WTC11 (cell line): Measurements from ENCODE around the gene AGL. TPM values are rescaled to one million over a fixed set of nuclear protein-coding genes. Genes with fewer than 3 reads are reported as not detected.

Experiments
- ATAC-seq: fragments of 200-7000 bp; cut with Tn5 transposase; 2 replicates; pipeline ENCODE4 v1.10.0; 2021; ENCODE audit warnings: mild to moderate bottlenecking, moderate library complexity
- Bru-seq: library from RNA; stranded (reverse); fragments of 400-500 nt; gene quantifications from one replicate; lab custom pipeline; 2021; lab: Mats Ljungman, UMichigan
- CTCF ChIA-PET: fragments of 300-600 bp; sonication (Branson Sonifier 250); formaldehyde crosslinking; loops from one replicate; lab custom pipeline; 2021; ENCODE audit warnings: antibody characterized with exemption; lab: Charles Lee
- POLR2A ChIA-PET: fragments of 350-600 bp; sonication (Branson Sonifier 250); formaldehyde crosslinking; loops from one replicate; lab custom pipeline; 2021; ENCODE audit warnings: antibody characterized with exemption; lab: Charles Lee
- DNase-seq: peaks from one replicate; pipeline ENCODE4 v3.0.0; 2021; ENCODE audit warnings: low spot score
- H3K27ac Mint-ChIP-seq: 2 replicates; pipeline ENCODE4 v1.8.0; 2021; ENCODE audit warnings: mixed read lengths
- H3K27me3 Mint-ChIP-seq: 2 replicates; pipeline ENCODE4 v1.8.0; 2021; ENCODE audit warnings: low read depth, mild to moderate bottlenecking, moderate library complexity, mixed read lengths
- H3K36me3 Mint-ChIP-seq: 2 replicates; pipeline ENCODE4 v1.8.0; 2021; ENCODE audit warnings: mixed read lengths
- H3K4me1 Mint-ChIP-seq: 2 replicates; pipeline ENCODE4 v1.8.0; 2022; ENCODE audit warnings: mixed read lengths
- H3K4me3 Mint-ChIP-seq: 2 replicates; pipeline ENCODE4 v1.8.0; 2021; ENCODE audit warnings: mild to moderate bottlenecking, moderate library complexity, mixed read lengths
- H3K9me3 Mint-ChIP-seq: 2 replicates; pipeline ENCODE4 v1.8.0; 2021; ENCODE audit warnings: mixed read lengths
- AFF4 ChIP-seq: sonication (generic); formaldehyde crosslinking; IDR thresholded peaks from 2 replicates; pipeline ENCODE4 v1.8.1; 2023; ENCODE audit warnings: mild to moderate bottlenecking, missing genetic modification reagents, borderline replicate concordance
- ARID4B ChIP-seq: sonication (generic); formaldehyde crosslinking; IDR thresholded peaks from 2 replicates; pipeline ENCODE4 v1.8.0; 2023; ENCODE audit warnings: missing genetic modification reagents, mild to moderate bottlenecking, borderline replicate concordance
- E2F1 ChIP-seq: sonication (generic); formaldehyde crosslinking; IDR thresholded peaks from 2 replicates; pipeline ENCODE4 v1.8.0; 2022; ENCODE audit warnings: mild to moderate bottlenecking, missing genetic modification reagents
- E2F5 ChIP-seq: sonication (generic); formaldehyde crosslinking; IDR thresholded peaks from 2 replicates; pipeline ENCODE4 v1.8.1; 2022; ENCODE audit warnings: mild to moderate bottlenecking, moderate library complexity, missing genetic modification reagents
- ESRRA ChIP-seq: sonication (generic); formaldehyde crosslinking; IDR thresholded peaks from 2 replicates; pipeline ENCODE4 v1.8.1; 2022; ENCODE audit warnings: mild to moderate bottlenecking, missing genetic modification reagents, borderline replicate concordance
- ETV6 ChIP-seq: sonication (generic); formaldehyde crosslinking; IDR thresholded peaks from 2 replicates; pipeline ENCODE4 v1.8.1; 2022; ENCODE audit warnings: mild to moderate bottlenecking, missing genetic modification reagents
- FOXK1 ChIP-seq: sonication (generic); formaldehyde crosslinking; IDR thresholded peaks from 2 replicates; pipeline ENCODE4 v1.8.0; 2022; ENCODE audit warnings: mild to moderate bottlenecking, moderate library complexity, missing genetic modification reagents
- GABPB1 ChIP-seq: sonication (generic); formaldehyde crosslinking; IDR thresholded peaks from 2 replicates; pipeline ENCODE4 v1.8.1; 2023; ENCODE audit warnings: mild to moderate bottlenecking, missing genetic modification reagents
- HMGA2 ChIP-seq: fragments of 250-450 bp; sonication (Bioruptor Pico); IDR thresholded peaks from 2 replicates; pipeline ENCODE4 v1.4.0; 2021; ENCODE audit warnings: mild to moderate bottlenecking, moderate library complexity
- KAT7 ChIP-seq: sonication (generic); formaldehyde crosslinking; IDR thresholded peaks from 2 replicates; pipeline ENCODE4 v1.8.1; 2023; ENCODE audit warnings: missing genetic modification reagents, mild to moderate bottlenecking, borderline replicate concordance
- MAX ChIP-seq: sonication (generic); formaldehyde crosslinking; IDR thresholded peaks from 2 replicates; pipeline ENCODE4 v1.8.0; 2022; ENCODE audit warnings: mild to moderate bottlenecking, missing genetic modification reagents
- MYBL2 ChIP-seq: sonication (generic); formaldehyde crosslinking; IDR thresholded peaks from 2 replicates; pipeline ENCODE4 v1.8.1; 2023; ENCODE audit warnings: mild to moderate bottlenecking, moderate library complexity, missing genetic modification reagents
- NFE2L1 ChIP-seq: sonication (generic); formaldehyde crosslinking; IDR thresholded peaks from 2 replicates; pipeline ENCODE4 v1.8.1; 2023; ENCODE audit warnings: missing genetic modification reagents
- NFYB ChIP-seq: sonication (generic); formaldehyde crosslinking; conservative IDR thresholded peaks from 2 replicates; pipeline ENCODE4 v1.8.0; 2022; ENCODE audit warnings: low read depth, missing genetic modification reagents
- NR2C2 ChIP-seq: sonication (generic); formaldehyde crosslinking; IDR thresholded peaks from 2 replicates; pipeline ENCODE4 v1.8.0; 2022; ENCODE audit warnings: mild to moderate bottlenecking, missing genetic modification reagents
- SP1 ChIP-seq: sonication (generic); formaldehyde crosslinking; conservative IDR thresholded peaks from 2 replicates; pipeline ENCODE4 v1.8.1; 2022; ENCODE audit warnings: missing genetic modification reagents
- TEAD1 ChIP-seq: sonication (generic); formaldehyde crosslinking; IDR thresholded peaks from 2 replicates; pipeline ENCODE4 v1.8.0; 2022; ENCODE audit warnings: mild to moderate bottlenecking, missing genetic modification reagents
- TEAD4 ChIP-seq: sonication (generic); formaldehyde crosslinking; IDR thresholded peaks from 2 replicates; pipeline ENCODE4 v1.8.0; 2022; ENCODE audit warnings: mild to moderate bottlenecking, missing genetic modification reagents
- TP53 ChIP-seq: sonication (generic); formaldehyde crosslinking; IDR thresholded peaks from 2 replicates; pipeline ENCODE4 v1.8.1; 2023; ENCODE audit warnings: mild to moderate bottlenecking, missing genetic modification reagents
- ZBTB21 ChIP-seq: sonication (generic); formaldehyde crosslinking; IDR thresholded peaks from 2 replicates; pipeline ENCODE4 v1.8.1; 2023; ENCODE audit warnings: mild to moderate bottlenecking, missing genetic modification reagents, borderline replicate concordance
- ZBTB43 ChIP-seq: sonication (generic); formaldehyde crosslinking; IDR thresholded peaks from 2 replicates; pipeline ENCODE4 v1.8.1; 2023; ENCODE audit warnings: mild to moderate bottlenecking, missing genetic modification reagents
- ZNF138 ChIP-seq: sonication (generic); formaldehyde crosslinking; conservative IDR thresholded peaks from 2 replicates; pipeline ENCODE4 v1.8.1; 2022; ENCODE audit warnings: mild to moderate bottlenecking, moderate library complexity, missing genetic modification reagents
- ZNF219 ChIP-seq: sonication (generic); formaldehyde crosslinking; IDR thresholded peaks from 2 replicates; pipeline ENCODE4 v1.8.0; 2023; ENCODE audit warnings: missing genetic modification reagents, mild to moderate bottlenecking, borderline replicate concordance
- ZNF423 ChIP-seq: fragments of 250-450 bp; sonication (Bioruptor Pico); IDR thresholded peaks from 2 replicates; pipeline ENCODE4 v2.1.2; 2022; ENCODE audit warnings: mild to moderate bottlenecking, moderate library complexity
- long read RNA-seq, 3 experiments: library from RNA in 1 of 3; library from capped mRNA in 1 of 3; library from polyadenylated mRNA in 1 of 3; unstranded in 2 of 3; stranded (forward) in 1 of 3; transcript quantifications; one replicate each; pipeline ENCODE4 v2.0.0, GENCODE V29; 2021
- total RNA-seq: library from RNA; stranded (reverse); gene quantifications from 3 replicates; pipeline ENCODE4 v1.2.3, GENCODE V29; 2021

AGL gene
- total RNA-seq (20.2 to 22.5 TPM (median 21.6 TPM) in 3 replicates), Bru-seq, nascent RNA (percentile 70 among the genes with signal in this experiment)
- long read RNA-seq, experiment 1, full-length matches to known transcripts: 31 of 115 reads
- long read RNA-seq, experiment 1, partial matches to known transcripts: 56 of 115 reads
- long read RNA-seq, experiment 1, other reads (novel, unspliced or antisense): 28 of 115 reads
- long read RNA-seq, experiment 2, full-length matches to known transcripts: 3 of 50 reads
- long read RNA-seq, experiment 2, partial matches to known transcripts: 38 of 50 reads
- long read RNA-seq, experiment 2, other reads (novel, unspliced or antisense): 9 of 50 reads
- long read RNA-seq, experiment 3, partial matches to known transcripts: 11 of 13 reads
- long read RNA-seq, experiment 3, other reads (novel, unspliced or antisense): 2 of 13 reads

GRCh38 chr1:99849744-99850458, at the start of gene AGL:
Gene AGL, plus strand, starts transcription at chr1:99850361. Its CDS starts 682 bp downstream, at chr1:99851043.
- Mint-ChIP-seq H3K36me3 (peaks cover 18% of the 10 kb centered on the region), H3K27ac (peak within 1 kb of the TSS; percentile 94), H3K4me1 (peaks cover 47% of the 10 kb centered on the region), H3K4me3 (peak within 1 kb of the TSS; percentile 92), H3K9me3 (no peaks in the 10 kb centered on the region), H3K27me3 (no peaks in the 10 kb centered on the region)
- POLR2A ChIA-PET: interaction anchor here (0.6 to 1.6 kb wide), 3 partner anchors 120 to 221 kb away, joined by 3 to 5 read pairs (median 5); partner anchors contain the start of gene SLC35A3
- DNase-seq (peak; percentile 88), ATAC-seq (peak; percentile 89)
- CTCF ChIA-PET: no interaction called here
- TF ChIP-seq ESRRA (CRISPR knock-in tag) (peak; percentile 82; the same call in 1 of the 2 replicates), FOXK1 (peak; percentile 84), GABPB1 (CRISPR knock-in tag) (peak; percentile 72), ZNF423 (peak; percentile 88), ZNF138 (0 out of 2 replicates have a peak, but pooled peaks have one; percentile 72), NR2C2 (CRISPR knock-in tag) (no peak), TEAD1 (CRISPR knock-in tag) (peak; percentile 75), E2F5 (peak; percentile 68; the same call in 1 of the 2 replicates), ETV6 (CRISPR knock-in tag) (peak; percentile 69), AFF4 (peak; percentile 77; the same call in 1 of the 2 replicates), NFYB (CRISPR knock-in tag) (no peak), ZBTB21 (CRISPR knock-in tag) (peak; percentile 79; the same call in 1 of the 2 replicates), NFE2L1 (CRISPR knock-in tag) (peak; percentile 81), MYBL2 (peak; percentile 85), HMGA2 (CRISPR knock-in tag) (no peak), ZBTB43 (peak; percentile 88), TEAD4 (CRISPR knock-in tag) (no peak), ZNF219 (CRISPR knock-in tag) (peak; percentile 30; the same call in 1 of the 2 replicates), MAX (CRISPR knock-in tag) (peak; percentile 81), TP53 (CRISPR knock-in tag) (peak; percentile 90), ARID4B (peak; percentile 86), E2F1 (CRISPR knock-in tag) (peak; percentile 17; the same call in 1 of the 2 replicates), SP1 (CRISPR knock-in tag) (peak; percentile 85), KAT7 (CRISPR knock-in tag) (peak; percentile 84; the same call in 1 of the 2 replicates)
